Panc1 (cell line): Measurements from ENCODE around the gene NAA80. TPM values are rescaled to one million over a fixed set of nuclear protein-coding genes. Genes with fewer than 3 reads are reported as not detected.
A peak's percentile ranks its signal among the peaks of the same experiment; 100 is the strongest.

Source experiments
- ATAC-seq: fragments of 200-7000 bp; cut with Tn5 transposase; 2 replicates; pipeline ENCODE4 v1.9.1; 2020; ENCODE audit warnings: mild to moderate bottlenecking, moderate library complexity
- BruUV-seq: library from RNA; stranded (reverse); fragments of 400-500 nt; replicated peaks from 2 replicates; lab custom pipeline; 2021; lab: Mats Ljungman, UMichigan
- CTCF ChIA-PET: fragments of 300-600 bp; sonication (Branson Sonifier 250); formaldehyde crosslinking; loops from one replicate; lab custom pipeline; 2022; ENCODE audit warnings: antibody characterized with exemption; lab: Charles Lee
- POLR2A ChIA-PET: fragments of 300-600 bp; sonication (Branson Sonifier 250); formaldehyde crosslinking; loops from one replicate; lab custom pipeline; 2022; ENCODE audit warnings: antibody characterized with exemption; lab: Charles Lee
- DNase-seq: peaks from one replicate; pipeline ENCODE4 v3.0.0-alpha.2; 2010; ENCODE audit warnings: low read depth, low spot score
- H3K27ac ChIP-seq: 2 replicates; pipeline ENCODE4 v1.5.1; 2011; ENCODE audit warnings: mild to moderate bottlenecking, low read length, inconsistent platforms
- H3K27me3 ChIP-seq: fragments of 200-500 bp; sonication (Bioruptor generic); 2 replicates; pipeline ENCODE4 v1.6.0; 2014; ENCODE audit warnings: low read length, inconsistent platforms; ENCODE audit not compliant: control insufficient read depth, insufficient read depth
- H3K36me3 ChIP-seq: fragments of 200-500 bp; sonication (Bioruptor generic); 2 replicates; pipeline ENCODE4 v1.5.1; 2014; ENCODE audit warnings: inconsistent platforms, mild to moderate bottlenecking, low read length, moderate library complexity; ENCODE audit not compliant: control insufficient read depth, insufficient read depth
- H3K4me1 ChIP-seq: 2 replicates; pipeline ENCODE4 v1.5.1; 2011; ENCODE audit warnings: inconsistent platforms, mild to moderate bottlenecking, low read length, moderate library complexity; ENCODE audit not compliant: control insufficient read depth, insufficient read depth
- H3K4me3 ChIP-seq, 2 experiments: 2 replicates each; pipeline ENCODE4 v1.5.1; 2011 to 2012; ENCODE audit warnings: low read depth in 2 of 2, low read length in 2 of 2, mild to moderate bottlenecking in 2 of 2, inconsistent platforms in 1 of 2, moderate library complexity in 1 of 2
- H3K9me3 ChIP-seq: fragments of 200-500 bp; sonication (Bioruptor generic); 2 replicates; pipeline ENCODE4 v1.5.1; 2014; ENCODE audit warnings: low read depth, mild to moderate bottlenecking, inconsistent platforms, low read length, moderate library complexity; ENCODE audit not compliant: control insufficient read depth, insufficient read depth
- CTCF ChIP-seq: fragments of 450-650 bp; IDR thresholded peaks from 2 replicates; pipeline ENCODE4 v1.5.1; 2017; ENCODE audit warnings: mild to moderate bottlenecking
- POLR2AphosphoS5 ChIP-seq: IDR thresholded peaks from 2 replicates; pipeline ENCODE4 v1.6.1; 2012; ENCODE audit warnings: mild to moderate bottlenecking, low read depth, low read length, moderate library complexity
- REST ChIP-seq, 2 experiments: IDR thresholded peaks; 2 replicates each; pipeline ENCODE4 v1.6.1; 2011 to 2012; ENCODE audit warnings: low read depth in 2 of 2, control low read depth in 1 of 2, low read length in 1 of 2, mild to moderate bottlenecking in 1 of 2, moderate library complexity in 1 of 2; ENCODE audit not compliant: insufficient read depth in 1 of 2
- SIN3A ChIP-seq: IDR thresholded peaks from 2 replicates; pipeline ENCODE4 v1.6.1; 2012; ENCODE audit warnings: low read depth, mild to moderate bottlenecking, low read length, moderate library complexity, borderline replicate concordance; ENCODE audit not compliant: insufficient read depth
- TCF7L2 ChIP-seq: IDR thresholded peaks from 2 replicates; pipeline ENCODE4 v1.6.1; 2011; ENCODE audit warnings: mild to moderate bottlenecking, low read depth, low read length, inconsistent platforms
- in situ Hi-C: cut with HindIII; loops from 2 replicates; pipeline ENCODE4 v1.10.0; 2016; ENCODE audit warnings: low sequenced_read_pairs, low pct_unique_long_range_greater_than_20kb
- intact Hi-C: fragments of 100-400 bp; cut with micrococcal nuclease; formaldehyde crosslinking; loops from one replicate; pipeline ENCODE4 v1.10.0; 2022; ENCODE audit not compliant: unreplicated experiment
- total RNA-seq: library from RNA; stranded (reverse); gene quantifications from one replicate; pipeline ENCODE4 v1.2.1, GENCODE V29; 2021; ENCODE audit not compliant: unreplicated experiment

The NAA80 gene
- total RNA-seq, 1 experiment from 2014 or later: 7.2 TPM

- DNase-seq (no peak), ATAC-seq (no peak)
- ChIA-PET POLR2A (no interaction called here), CTCF (no interaction called here)
- in situ Hi-C loops: no loop called here
- BruUV-seq: no TSS peak
- no peak overlapping the region for H3K4me3 ChIP-seq
- H3K27me3 ChIP-seq: no peaks in the 10 kb centered on the region
- no peak overlapping the region for H3K27ac ChIP-seq
- intact Hi-C loops: no loop called here
- H3K36me3 ChIP-seq: peaks cover 4% of the 10 kb centered on the region; the same call in 1 of the 2 replicates
- H3K9me3 ChIP-seq: no peaks in the 10 kb centered on the region
- no peak for TF ChIP-seq CTCF
- TF ChIP-seq SIN3A: no peak
- TF ChIP-seq POLR2AphosphoS5: no peak
- no peak for TF ChIP-seq TCF7L2
- TF ChIP-seq REST (IDR thresholded peaks at IDR 0.05; ENCODE audit: insufficient read depth in 1 of 2, low read depth in 2 of 2, low read length in 1 of 2): no peak
- 0 out of 2 replicates have a peak, but pooled peaks cover 6% of the 10 kb centered on the region for H3K4me1 ChIP-seq
These were observed 42.3 kb upstream of the NAA80 start for GRCh38 chr3:50341537-50341936.

- 0 out of 2 replicates have a peak within 1 kb of the TSS, but pooled peaks have one; percentile 26 for H3K27ac ChIP-seq
- in situ Hi-C loops: no loop called here
- ATAC-seq (no peak; the same call in 1 of the 2 replicates), DNase-seq (no peak)
- no peaks in the 10 kb centered on the region for H3K9me3 ChIP-seq
- peaks cover 8% of the 10 kb centered on the region; the same call in 1 of the 2 replicates for H3K36me3 ChIP-seq
- POLR2A ChIA-PET: interaction anchor here (0.6 kb wide), 1 partner anchor 28 kb away, joined by 3 read pairs; no protein-coding TSS in a partner anchor
- TF ChIP-seq POLR2AphosphoS5 (no peak), TCF7L2 (no peak), SIN3A (no peak), CTCF (no peak), REST (IDR thresholded peaks at IDR 0.05; ENCODE audit: insufficient read depth in 1 of 2, low read depth in 2 of 2, low read length in 1 of 2) (no peak)
- no TSS peak for BruUV-seq
- no peaks in the 10 kb centered on the region for H3K27me3 ChIP-seq
- CTCF ChIA-PET: no interaction called here
- 0 out of 2 replicates have a peak, but pooled peaks cover 6% of the 10 kb centered on the region for H3K4me1 ChIP-seq
- intact Hi-C loops: no loop called here
- peak within 1 kb of the TSS; percentile 28 to 39 for H3K4me3 ChIP-seq
These were observed 41.5 kb upstream of the NAA80 start, which contains the start of gene RASSF1 for GRCh38 chr3:50340448-50341329. RASSF1 (minus strand) TSS chr3:50340836; CDS start chr3:50340805, 31 bp downstream.
